Measurements from ENCODE around the gene PRELID3B. TPM values are rescaled to one million over a fixed set of nuclear protein-coding genes. Genes with fewer than 3 reads are reported as not detected.

The PRELID3B gene
- total RNA-seq, 2 donors from 2014 or later: 82.8 to 89.0 TPM

GRCh38 chr20:59069026-59069425 lies 26.4 kb upstream of the PRELID3B start:
- Mint-ChIP-seq H3K27ac (no peak overlapping the region), H3K4me1 (ENCODE audit: low read depth in 2 of 2) (no peaks in the 10 kb centered on the region), H3K4me3 (no peak overlapping the region), H3K27me3 (peaks cover 19 to 21% of the 10 kb centered on the region in 2 donors), H3K9me3 (no peaks in the 10 kb centered on the region), H3K36me3 (no peaks in the 10 kb centered on the region)
- ATAC-seq: no peak
- DNase-seq (ENCODE audit: low spot score): no peak

GRCh38 chr20:59068534-59068933 lies 25.9 kb upstream of the PRELID3B start:
- ATAC-seq (no peak), DNase-seq (ENCODE audit: low spot score) (no peak)
- Mint-ChIP-seq H3K27me3 (peaks cover 22 to 26% of the 10 kb centered on the region in 2 donors), H3K4me1 (ENCODE audit: low read depth in 2 of 2) (no peaks in the 10 kb centered on the region), H3K27ac (no peak overlapping the region), H3K4me3 (no peak overlapping the region), H3K36me3 (no peaks in the 10 kb centered on the region), H3K9me3 (no peaks in the 10 kb centered on the region)

GRCh38 chr20:59064214-59064722 lies 21.7 kb upstream of the PRELID3B start:
- Mint-ChIP-seq H3K4me1 (ENCODE audit: low read depth in 2 of 2) (no peaks in the 10 kb centered on the region), H3K4me3 (no peak overlapping the region), H3K27me3 (peaks cover 14 to 36% of the 10 kb centered on the region in 2 donors), H3K36me3 (no peaks in the 10 kb centered on the region), H3K27ac (no peak overlapping the region), H3K9me3 (no peaks in the 10 kb centered on the region)
- DNase-seq (ENCODE audit: low spot score): no peak
- no peak for ATAC-seq

- ATAC-seq: no peak
- H3K36me3 Mint-ChIP-seq: no peaks in the 10 kb centered on the region
- no peak overlapping the region for H3K27ac Mint-ChIP-seq
- no peaks in the 10 kb centered on the region for H3K4me1 Mint-ChIP-seq (ENCODE audit: low read depth in 2 of 2)
- H3K27me3 Mint-ChIP-seq: peaks cover 14 to 36% of the 10 kb centered on the region in 2 donors
- H3K4me3 Mint-ChIP-seq: no peak overlapping the region
- H3K9me3 Mint-ChIP-seq: no peaks in the 10 kb centered on the region
- DNase-seq (ENCODE audit: low spot score): no peak
Measured at GRCh38 chr20:59063358-59064213, 21.0 kb upstream of the PRELID3B start.

- ATAC-seq: no peak
- Mint-ChIP-seq H3K27ac (no peak overlapping the region), H3K4me3 (no peak overlapping the region), H3K36me3 (no peaks in the 10 kb centered on the region), H3K4me1 (ENCODE audit: low read depth in 2 of 2) (no peaks in the 10 kb centered on the region), H3K9me3 (no peaks in the 10 kb centered on the region), H3K27me3 (peaks cover 9 to 31% of the 10 kb centered on the region in 2 donors)
- DNase-seq (ENCODE audit: low spot score): no peak
Measured at GRCh38 chr20:59062081-59062480, 19.5 kb upstream of the PRELID3B start.

- no peak for DNase-seq (ENCODE audit: low spot score)
- H3K27me3 Mint-ChIP-seq: peaks cover 24 to 26% of the 10 kb centered on the region in 2 donors
- ATAC-seq: no peak
- no peaks in the 10 kb centered on the region for H3K9me3 Mint-ChIP-seq
- H3K4me1 Mint-ChIP-seq (ENCODE audit: low read depth in 2 of 2): no peaks in the 10 kb centered on the region
- no peak overlapping the region for H3K4me3 Mint-ChIP-seq
- no peaks in the 10 kb centered on the region for H3K36me3 Mint-ChIP-seq
- no peak overlapping the region for H3K27ac Mint-ChIP-seq
Measured at GRCh38 chr20:59055302-59055701, 12.7 kb upstream of the PRELID3B start.

GRCh38 chr20:59051666-59052185 lies 9.1 kb upstream of the PRELID3B start:
- H3K4me1 Mint-ChIP-seq (ENCODE audit: low read depth in 2 of 2): peaks cover 0 to 6% of the 10 kb centered on the region in 2 donors
- H3K27me3 Mint-ChIP-seq: peaks cover 36 to 44% of the 10 kb centered on the region in 2 donors
- H3K36me3 Mint-ChIP-seq: no peaks in the 10 kb centered on the region
- H3K27ac Mint-ChIP-seq: no peak overlapping the region
- no peaks in the 10 kb centered on the region for H3K9me3 Mint-ChIP-seq
- no peak overlapping the region for H3K4me3 Mint-ChIP-seq
- ATAC-seq (no peak), DNase-seq (ENCODE audit: low spot score) (no peak)

GRCh38 chr20:59050437-59050836 lies 7.9 kb upstream of the PRELID3B start:
- Mint-ChIP-seq H3K4me3 (no peak overlapping the region), H3K9me3 (no peaks in the 10 kb centered on the region), H3K27ac (no peak overlapping the region), H3K27me3 (peaks cover 34 to 44% of the 10 kb centered on the region in 2 donors), H3K4me1 (ENCODE audit: low read depth in 2 of 2) (peaks cover 0 to 6% of the 10 kb centered on the region in 2 donors), H3K36me3 (no peaks in the 10 kb centered on the region)
- DNase-seq (ENCODE audit: low spot score): no peak
- no peak for ATAC-seq

- Mint-ChIP-seq H3K36me3 (no peaks in the 10 kb centered on the region), H3K4me3 (no peak overlapping the region), H3K9me3 (no peaks in the 10 kb centered on the region), H3K27me3 (peaks cover 25 to 35% of the 10 kb centered on the region in 2 donors), H3K4me1 (ENCODE audit: low read depth in 2 of 2) (peaks cover 4 to 12% of the 10 kb centered on the region in 2 donors), H3K27ac (no peak overlapping the region)
- no peak for DNase-seq (ENCODE audit: low spot score)
- ATAC-seq: no peak
Measured at GRCh38 chr20:59048681-59049030, 6.1 kb upstream of the PRELID3B start.

GRCh38 chr20:59047938-59048680 lies 5.5 kb upstream of the PRELID3B start:
- Mint-ChIP-seq H3K9me3 (no peaks in the 10 kb centered on the region), H3K27ac (no peak overlapping the region), H3K4me1 (ENCODE audit: low read depth in 2 of 2) (peaks cover 8 to 17% of the 10 kb centered on the region in 2 donors), H3K36me3 (no peaks in the 10 kb centered on the region), H3K27me3 (peaks cover 21 to 29% of the 10 kb centered on the region in 2 donors), H3K4me3 (no peak overlapping the region)
- no peak for DNase-seq (ENCODE audit: low spot score)
- peak in 1 of 2 donors; percentile 51 for ATAC-seq

GRCh38 chr20:59046862-59047261 lies 4.3 kb upstream of the PRELID3B start:
- ATAC-seq (no peak), DNase-seq (ENCODE audit: low spot score) (no peak)
- Mint-ChIP-seq H3K4me3 (no peak overlapping the region), H3K27ac (no peak overlapping the region), H3K4me1 (ENCODE audit: low read depth in 2 of 2) (peaks cover 10 to 17% of the 10 kb centered on the region in 2 donors), H3K27me3 (peaks cover 17 to 23% of the 10 kb centered on the region in 2 donors), H3K36me3 (no peaks in the 10 kb centered on the region), H3K9me3 (no peaks in the 10 kb centered on the region)

- H3K4me1 Mint-ChIP-seq (ENCODE audit: low read depth in 2 of 2): peaks cover 28 to 36% of the 10 kb centered on the region in 2 donors
- ATAC-seq (no peak), DNase-seq (ENCODE audit: low spot score) (no peak)
- no peaks in the 10 kb centered on the region for H3K9me3 Mint-ChIP-seq
- H3K27ac Mint-ChIP-seq: no peak overlapping the region
- peaks cover 8 to 13% of the 10 kb centered on the region in 2 donors for H3K27me3 Mint-ChIP-seq
- peaks cover 13% of the 10 kb centered on the region for H3K36me3 Mint-ChIP-seq
- no peak overlapping the region for H3K4me3 Mint-ChIP-seq
Measured at GRCh38 chr20:59044796-59045195, 2.2 kb upstream of the PRELID3B start.

- Mint-ChIP-seq H3K4me3 (no peak overlapping the region), H3K27ac (no peak overlapping the region), H3K27me3 (peaks cover 5 to 8% of the 10 kb centered on the region in 2 donors), H3K4me1 (ENCODE audit: low read depth in 2 of 2) (peaks cover 30 to 41% of the 10 kb centered on the region in 2 donors), H3K36me3 (peaks cover 14% of the 10 kb centered on the region), H3K9me3 (no peaks in the 10 kb centered on the region)
- DNase-seq (ENCODE audit: low spot score): no peak
- ATAC-seq: no peak
Measured at GRCh38 chr20:59044295-59044694, 1.7 kb upstream of the PRELID3B start.

GRCh38 chr20:59043698-59044097 lies 1.1 kb upstream of the PRELID3B start:
- Mint-ChIP-seq H3K27ac (peak overlapping the region; percentile 60 to 79), H3K4me3 (peak overlapping the region; percentile 86), H3K27me3 (peaks cover 4 to 5% of the 10 kb centered on the region in 2 donors), H3K9me3 (no peaks in the 10 kb centered on the region), H3K36me3 (peaks cover 14% of the 10 kb centered on the region), H3K4me1 (ENCODE audit: low read depth in 2 of 2) (peaks cover 33 to 47% of the 10 kb centered on the region in 2 donors)
- DNase-seq (ENCODE audit: low spot score): no peak
- ATAC-seq: no peak
